ENCODE measurements around the gene CYP3A4.

- TF ChIP-seq CTCF (IDR thresholded peaks at IDR 0.05; ENCODE audit: low read depth, low read length, poor library complexity, severe bottlenecking): no peak
- TF ChIP-seq EZH2phosphoT487 (IDR thresholded peaks at IDR 0.05; ENCODE audit: borderline replicate concordance, low read length): no peak
These were observed 76.9 kb downstream of the CYP3A4 start for GRCh38 chr7:99707096-99707495.
